Prostate gland (tissue), 2 donors: ENCODE results near the gene SH3BP1.

ENCODE experiments used
- CTCF ChIP-seq, 4 experiments: fragments of 200-600 bp in 2 of 4; fragments of 450-650 bp in 2 of 4; sonication (generic) in 2 of 4; IDR thresholded peaks; 1 replicate in 3 of 4; 2 replicates in 1 of 4; pipeline ENCODE4 v1.5.1; 2016 to 2019; ENCODE audit warnings: antibody characterized with exemption in 4 of 4, mild to moderate bottlenecking in 2 of 4, moderate library complexity in 2 of 4
- POLR2A ChIP-seq: fragments of 450-650 bp; IDR thresholded peaks from one replicate; pipeline ENCODE4 v1.6.1; 2016; ENCODE audit warnings: antibody characterized with exemption, mild to moderate bottlenecking

GRCh38 chr22:37669586-37669985 lies 30.1 kb downstream of the SH3BP1 start:
- TF ChIP-seq CTCF (IDR thresholded peaks at IDR 0.05) (no peak), POLR2A (no peak)
